ENCODE measurements around the gene STAMBPL1.

The STAMBPL1 gene

GRCh38 chr10:88898727-88899126 is 18.7 kb downstream of the STAMBPL1 start:
- Histone ChIP-seq H3K36me3 (ENCODE audit: control insufficient read depth, low read length) (peaks cover 31% of the 10 kb centered on the region), H4K20me1 (ENCODE audit: control insufficient read depth, insufficient read depth, low read depth, low read length) (no peaks in the 10 kb centered on the region), H3K79me2 (ENCODE audit: control insufficient read depth, low read length) (peaks cover 14% of the 10 kb centered on the region), H3K4me2 (ENCODE audit: low read length) (no peak overlapping the region), H3K4me3 (ENCODE audit: low read length) (no peak overlapping the region), H3K27me3 (ENCODE audit: control insufficient read depth, low read length) (no peaks in the 10 kb centered on the region), H3F3A (ENCODE audit: control insufficient read depth, insufficient read depth) (peaks cover 5% of the 10 kb centered on the region), H3K4me1 (ENCODE audit: control insufficient read depth, low read length) (peaks cover 37% of the 10 kb centered on the region), H3K9me3 (ENCODE audit: control insufficient read depth, insufficient read depth, low read length) (no peaks in the 10 kb centered on the region), H3K9me2 (replicated peaks; ENCODE audit: control insufficient read depth, low read length) (no peaks in the 10 kb centered on the region), H3K27ac (ENCODE audit: low read depth, low read length) (no peak overlapping the region)
- no peak for TF ChIP-seq EZH2phosphoT487 (IDR thresholded peaks at IDR 0.05; ENCODE audit: borderline replicate concordance, low read length)
- TF ChIP-seq, protein P1, sequence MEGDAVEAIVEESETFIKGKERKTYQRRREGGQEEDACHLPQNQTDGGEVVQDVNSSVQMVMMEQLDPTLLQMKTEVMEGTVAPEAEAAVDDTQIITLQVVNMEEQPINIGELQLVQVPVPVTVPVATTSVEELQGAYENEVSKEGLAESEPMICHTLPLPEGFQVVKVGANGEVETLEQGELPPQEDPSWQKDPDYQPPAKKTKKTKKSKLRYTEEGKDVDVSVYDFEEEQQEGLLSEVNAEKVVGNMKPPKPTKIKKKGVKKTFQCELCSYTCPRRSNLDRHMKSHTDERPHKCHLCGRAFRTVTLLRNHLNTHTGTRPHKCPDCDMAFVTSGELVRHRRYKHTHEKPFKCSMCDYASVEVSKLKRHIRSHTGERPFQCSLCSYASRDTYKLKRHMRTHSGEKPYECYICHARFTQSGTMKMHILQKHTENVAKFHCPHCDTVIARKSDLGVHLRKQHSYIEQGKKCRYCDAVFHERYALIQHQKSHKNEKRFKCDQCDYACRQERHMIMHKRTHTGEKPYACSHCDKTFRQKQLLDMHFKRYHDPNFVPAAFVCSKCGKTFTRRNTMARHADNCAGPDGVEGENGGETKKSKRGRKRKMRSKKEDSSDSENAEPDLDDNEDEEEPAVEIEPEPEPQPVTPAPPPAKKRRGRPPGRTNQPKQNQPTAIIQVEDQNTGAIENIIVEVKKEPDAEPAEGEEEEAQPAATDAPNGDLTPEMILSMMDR (IDR thresholded peaks at IDR 0.05; ENCODE audit: low read depth, low read length, poor library complexity, severe bottlenecking) = no peak

DNA sequence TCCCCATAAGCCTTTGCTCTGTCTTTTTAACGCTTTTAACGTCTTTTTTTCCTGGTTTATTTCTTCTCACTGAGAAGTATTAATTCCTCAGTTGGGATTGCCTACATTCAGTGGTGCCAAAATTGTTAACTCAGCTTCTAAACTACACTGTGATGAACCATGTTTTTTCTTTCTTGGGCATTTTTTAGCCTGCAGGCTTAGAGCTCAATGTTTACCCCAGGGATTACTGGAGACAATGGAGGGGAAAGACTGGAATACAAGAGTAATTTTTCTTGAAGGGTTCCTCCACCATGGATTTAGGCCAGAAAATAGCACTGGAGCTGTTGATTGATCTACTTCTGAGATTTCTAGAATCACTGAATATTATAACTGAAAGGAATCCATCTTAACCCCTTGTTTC is 19.8 kb downstream of the STAMBPL1 start:
- no peak overlapping the region for H3K4me3 ChIP-seq (ENCODE audit: low read length)
- H3K4me2 ChIP-seq (ENCODE audit: low read length) = no peak overlapping the region
- peaks cover 5% of the 10 kb centered on the region for H3F3A ChIP-seq (ENCODE audit: control insufficient read depth, insufficient read depth)
- H3K4me1 ChIP-seq (ENCODE audit: control insufficient read depth, low read length) = peaks cover 37% of the 10 kb centered on the region
- no peaks in the 10 kb centered on the region for H4K20me1 ChIP-seq (ENCODE audit: control insufficient read depth, insufficient read depth, low read depth, low read length)
- H3K27me3 ChIP-seq (ENCODE audit: control insufficient read depth, low read length) = no peaks in the 10 kb centered on the region
- H3K36me3 ChIP-seq (ENCODE audit: control insufficient read depth, low read length) = peaks cover 36% of the 10 kb centered on the region
- no peak for TF ChIP-seq EZH2phosphoT487 (IDR thresholded peaks at IDR 0.05; ENCODE audit: borderline replicate concordance, low read length)
- TF ChIP-seq, protein P1 (IDR thresholded peaks at IDR 0.05; ENCODE audit: low read depth, low read length, poor library complexity, severe bottlenecking) = no peak
- peaks cover 14% of the 10 kb centered on the region for H3K79me2 ChIP-seq (ENCODE audit: control insufficient read depth, low read length)
- no peaks in the 10 kb centered on the region for H3K9me3 ChIP-seq (ENCODE audit: control insufficient read depth, insufficient read depth, low read length)
- H3K27ac ChIP-seq (ENCODE audit: low read depth, low read length) = no peak overlapping the region
- H3K9me2 ChIP-seq (replicated peaks; ENCODE audit: control insufficient read depth, low read length) = no peaks in the 10 kb centered on the region

DNA sequence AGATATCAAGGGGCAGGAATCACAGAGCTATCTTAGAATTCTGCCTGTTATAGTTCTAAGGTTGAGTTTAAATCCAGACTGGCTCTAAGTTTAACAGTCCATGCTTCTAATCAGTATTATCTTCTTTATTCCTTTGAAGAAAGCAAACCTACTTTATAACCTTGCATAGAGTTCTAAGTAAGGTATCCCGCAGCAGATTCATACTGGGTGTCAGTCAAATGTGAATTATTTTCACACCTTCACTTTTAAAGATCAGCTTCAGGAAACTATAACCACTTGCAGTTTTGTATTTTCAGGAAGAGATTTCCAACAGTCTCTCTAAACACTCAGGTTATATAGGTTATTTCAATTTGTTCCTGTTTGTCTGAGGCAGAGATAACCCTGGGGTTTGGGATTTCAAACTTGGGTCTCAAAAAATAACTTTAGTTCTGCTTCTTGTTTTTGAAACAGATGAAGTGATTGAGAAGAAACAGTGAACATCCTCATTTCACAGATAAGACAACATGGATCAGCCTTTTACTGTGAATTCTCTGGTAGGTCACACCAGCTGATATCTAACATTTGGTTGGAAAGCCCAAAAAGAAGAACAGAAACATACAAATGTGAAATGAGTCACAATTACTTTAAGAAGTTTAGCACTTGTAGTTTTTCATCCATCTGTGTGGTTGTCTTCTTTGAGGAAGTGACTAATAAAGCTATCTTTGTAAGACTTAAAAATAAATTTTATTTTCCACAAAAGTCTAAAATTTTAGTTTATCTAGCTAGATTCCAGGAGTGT is 21.4 kb downstream of the STAMBPL1 start:
- Histone ChIP-seq H4K20me1 (ENCODE audit: control insufficient read depth, insufficient read depth, low read depth, low read length) (no peaks in the 10 kb centered on the region), H3K9me2 (replicated peaks; ENCODE audit: control insufficient read depth, low read length) (no peaks in the 10 kb centered on the region), H3K4me2 (ENCODE audit: low read length) (peak overlapping the region; percentile 38), H3K4me1 (ENCODE audit: control insufficient read depth, low read length) (peaks cover 37% of the 10 kb centered on the region), H3K27me3 (ENCODE audit: control insufficient read depth, low read length) (no peaks in the 10 kb centered on the region), H3K27ac (ENCODE audit: low read depth, low read length) (peak overlapping the region; percentile 58), H3K9me3 (ENCODE audit: control insufficient read depth, insufficient read depth, low read length) (no peaks in the 10 kb centered on the region), H3K36me3 (ENCODE audit: control insufficient read depth, low read length) (peaks cover 50% of the 10 kb centered on the region), H3F3A (ENCODE audit: control insufficient read depth, insufficient read depth) (peaks cover 5% of the 10 kb centered on the region), H3K79me2 (ENCODE audit: control insufficient read depth, low read length) (peaks cover 14% of the 10 kb centered on the region), H3K4me3 (ENCODE audit: low read length) (peak overlapping the region; percentile 4)
- TF ChIP-seq, protein P1 (IDR thresholded peaks at IDR 0.05; ENCODE audit: low read depth, low read length, poor library complexity, severe bottlenecking) = no peak
- TF ChIP-seq EZH2phosphoT487 (IDR thresholded peaks at IDR 0.05; ENCODE audit: borderline replicate concordance, low read length) = no peak
